Fibroblast of the aortic adventitia (primary cell): ENCODE results near the gene CNKSR1. TPM values are rescaled to one million over a fixed set of nuclear protein-coding genes. Genes with fewer than 3 reads are reported as not detected.

ENCODE experiments used
- DNase-seq: peaks from one replicate; pipeline ENCODE4 v3.0.0-alpha.2; 2010; ENCODE audit warnings: low read depth
- H3K4me3 ChIP-seq: 2 replicates; pipeline ENCODE4 v1.5.1; 2011; ENCODE audit warnings: low read depth, mild to moderate bottlenecking, control low read depth, low read length, moderate library complexity
- total RNA-seq: library from RNA; depleted of rRNA; stranded (reverse); fragments of >200 nt; gene quantifications from 2 replicates; pipeline ENCODE4 v1.2.3, GENCODE V29; 2012; ENCODE audit warnings: low replicate concordance
- TF ChIP-seq, protein P1 (sequence below): IDR thresholded peaks from 2 replicates; pipeline ENCODE4 v1.5.1; 2011; ENCODE audit warnings: mild to moderate bottlenecking, low read length, control low read depth, inconsistent platforms; ENCODE audit not compliant: insufficient read depth

Gene CNKSR1
- total RNA-seq, 1 donor: 0.27 TPM

DNA sequence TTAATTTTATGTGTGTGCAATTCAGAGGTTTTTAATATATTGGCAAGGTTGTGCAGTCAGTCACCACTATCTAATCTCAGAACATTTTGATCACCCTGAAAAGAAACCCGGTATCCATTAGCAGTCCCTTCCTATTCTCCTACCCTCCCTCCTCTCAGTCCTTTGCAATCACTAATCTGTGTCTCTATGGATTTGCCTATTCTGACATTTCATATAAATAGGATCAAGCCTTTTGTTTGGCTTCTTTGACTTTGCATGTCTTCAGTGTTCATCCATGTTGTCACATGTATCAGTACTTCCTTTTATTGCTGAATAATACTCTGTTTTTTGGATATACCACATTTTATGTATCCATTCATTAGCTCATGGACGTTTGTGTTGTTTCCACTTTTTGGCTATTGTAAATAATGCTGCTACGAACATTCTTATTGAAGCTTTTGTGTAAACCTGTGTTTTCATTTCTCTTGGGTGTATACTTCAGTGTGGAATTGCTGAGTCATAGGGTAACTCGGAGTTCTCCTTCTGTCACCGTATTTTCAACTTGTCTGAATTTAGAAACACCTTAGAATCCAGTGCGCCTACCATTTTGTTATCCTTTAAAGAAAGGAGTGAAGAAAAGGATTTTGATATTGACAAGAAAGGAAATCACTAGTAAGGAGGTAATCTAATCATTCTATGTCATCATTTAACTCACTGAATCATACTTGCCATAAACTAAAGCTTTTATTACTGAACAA lies 60.1 kb downstream of the CNKSR1 start:
- DNase-seq: peak; percentile 50
- TF ChIP-seq, protein P1, sequence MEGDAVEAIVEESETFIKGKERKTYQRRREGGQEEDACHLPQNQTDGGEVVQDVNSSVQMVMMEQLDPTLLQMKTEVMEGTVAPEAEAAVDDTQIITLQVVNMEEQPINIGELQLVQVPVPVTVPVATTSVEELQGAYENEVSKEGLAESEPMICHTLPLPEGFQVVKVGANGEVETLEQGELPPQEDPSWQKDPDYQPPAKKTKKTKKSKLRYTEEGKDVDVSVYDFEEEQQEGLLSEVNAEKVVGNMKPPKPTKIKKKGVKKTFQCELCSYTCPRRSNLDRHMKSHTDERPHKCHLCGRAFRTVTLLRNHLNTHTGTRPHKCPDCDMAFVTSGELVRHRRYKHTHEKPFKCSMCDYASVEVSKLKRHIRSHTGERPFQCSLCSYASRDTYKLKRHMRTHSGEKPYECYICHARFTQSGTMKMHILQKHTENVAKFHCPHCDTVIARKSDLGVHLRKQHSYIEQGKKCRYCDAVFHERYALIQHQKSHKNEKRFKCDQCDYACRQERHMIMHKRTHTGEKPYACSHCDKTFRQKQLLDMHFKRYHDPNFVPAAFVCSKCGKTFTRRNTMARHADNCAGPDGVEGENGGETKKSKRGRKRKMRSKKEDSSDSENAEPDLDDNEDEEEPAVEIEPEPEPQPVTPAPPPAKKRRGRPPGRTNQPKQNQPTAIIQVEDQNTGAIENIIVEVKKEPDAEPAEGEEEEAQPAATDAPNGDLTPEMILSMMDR: no peak
- no peak overlapping the region for H3K4me3 ChIP-seq

Other genes starting within 250 kb of the CNKSR1 start
- 8.7 and 9.8 TPM in 2 replicates for gene PAFAH2, start 179.4 kb upstream of the CNKSR1 start, total RNA-seq
- gene EXTL1, start 155.7 kb upstream of the CNKSR1 start, total RNA-seq: 0.18 and 0.74 TPM in 2 replicates
- gene SLC30A2, start 131.4 kb upstream of the CNKSR1 start, total RNA-seq: not detected in 2 replicates
- 0.09 and 1.5 TPM in 2 replicates for gene TRIM63, start 109.9 kb upstream of the CNKSR1 start, total RNA-seq
- gene PDIK1L, start 65.7 kb upstream of the CNKSR1 start, total RNA-seq: 5.5 and 10.1 TPM in 2 replicates
- not detected in 2 replicates for gene FAM110D, start 18.4 kb upstream of the CNKSR1 start, total RNA-seq
- gene C1orf232, start 8.5 kb upstream of the CNKSR1 start, total RNA-seq: not detected in 2 replicates
- 19.4 and 42.4 TPM in 2 replicates for gene ZNF593, start 7.6 kb upstream of the CNKSR1 start, total RNA-seq
- not detected in 2 replicates for gene ZNF593OS, start 5.7 kb upstream of the CNKSR1 start, total RNA-seq
- gene CATSPER4, start 13.1 kb downstream of the CNKSR1 start, total RNA-seq: not detected in 2 replicates
- gene CEP85, start 56.7 kb downstream of the CNKSR1 start, total RNA-seq: 5.6 and 12.9 TPM in 2 replicates
- 18.1 and 114 TPM in 2 replicates for gene SH3BGRL3, start 102.6 kb downstream of the CNKSR1 start, total RNA-seq
- gene UBXN11, start 129.1 kb downstream of the CNKSR1 start, total RNA-seq: 5.2 and 8.9 TPM in 2 replicates
- not detected in 2 replicates for gene CD52, start 140.5 kb downstream of the CNKSR1 start, total RNA-seq
- gene CRYBG2, start 176.6 kb downstream of the CNKSR1 start, total RNA-seq: not detected in 2 replicates
- gene ZNF683, start 195.3 kb downstream of the CNKSR1 start, total RNA-seq: not detected in 2 replicates
- not detected in 2 replicates for gene LIN28A, start 233.3 kb downstream of the CNKSR1 start, total RNA-seq